Parathyroid adenoma (tissue), 2 donors: Measurements from ENCODE around the gene CD300E.

ENCODE experiments used
- H2AFZ ChIP-seq: fragments of 300-600 bp; sonication (generic); one replicate; pipeline ENCODE4 v1.7.0; 2017; ENCODE audit warnings: antibody characterized with exemption, mild to moderate bottlenecking
- H3K27ac ChIP-seq: fragments of 300-600 bp; sonication (generic); one replicate; pipeline ENCODE4 v1.7.0; 2017
- H3K27me3 ChIP-seq: fragments of 300-600 bp; sonication (generic); one replicate; pipeline ENCODE4 v1.7.0; 2017; ENCODE audit warnings: low read length; ENCODE audit not compliant: control insufficient read depth, insufficient read depth
- H3K36me3 ChIP-seq: fragments of 300-600 bp; sonication (generic); one replicate; pipeline ENCODE4 v1.7.0; 2017; ENCODE audit warnings: low read length; ENCODE audit not compliant: control insufficient read depth, insufficient read depth
- H3K4me1 ChIP-seq: fragments of 300-600 bp; sonication (generic); one replicate; pipeline ENCODE4 v1.7.0; 2017; ENCODE audit warnings: control low read depth
- H3K4me2 ChIP-seq: fragments of 300-600 bp; sonication (generic); one replicate; pipeline ENCODE4 v1.7.0; 2017; ENCODE audit warnings: low read length
- H3K4me3 ChIP-seq: fragments of 300-600 bp; sonication (generic); one replicate; pipeline ENCODE4 v1.7.0; 2017; ENCODE audit warnings: low read depth, low read length
- H3K79me2 ChIP-seq: fragments of 300-600 bp; sonication (generic); one replicate; pipeline ENCODE4 v1.7.0; 2017; ENCODE audit warnings: control low read depth
- H3K9ac ChIP-seq: fragments of 300-600 bp; sonication (generic); one replicate; pipeline ENCODE4 v1.7.0; 2017; ENCODE audit warnings: mild to moderate bottlenecking
- H3K9me3 ChIP-seq: fragments of 300-600 bp; sonication (generic); one replicate; pipeline ENCODE4 v1.7.0; 2017; ENCODE audit warnings: low read length; ENCODE audit not compliant: control insufficient read depth
- TF ChIP-seq, protein P1 (sequence below): fragments of 300-600 bp; sonication (generic); IDR thresholded peaks from one replicate; pipeline ENCODE4 v1.7.0; 2017; ENCODE audit warnings: antibody characterized with exemption, mild to moderate bottlenecking
- donor health status: primary hyperparathyroidism.

Gene CD300E

GRCh38 chr17:74573169-74573568, 50.4 kb downstream of the CD300E start:
- Histone ChIP-seq H3K4me1 (no peaks in the 10 kb centered on the region), H3K4me2 (no peak overlapping the region), H3K27ac (no peak overlapping the region), H3K27me3 (no peaks in the 10 kb centered on the region), H3K9ac (no peak overlapping the region), H3K79me2 (no peaks in the 10 kb centered on the region), H2AFZ (no peak overlapping the region), H3K9me3 (no peaks in the 10 kb centered on the region), H3K4me3 (no peak overlapping the region), H3K36me3 (no peaks in the 10 kb centered on the region)
- TF ChIP-seq, protein P1, sequence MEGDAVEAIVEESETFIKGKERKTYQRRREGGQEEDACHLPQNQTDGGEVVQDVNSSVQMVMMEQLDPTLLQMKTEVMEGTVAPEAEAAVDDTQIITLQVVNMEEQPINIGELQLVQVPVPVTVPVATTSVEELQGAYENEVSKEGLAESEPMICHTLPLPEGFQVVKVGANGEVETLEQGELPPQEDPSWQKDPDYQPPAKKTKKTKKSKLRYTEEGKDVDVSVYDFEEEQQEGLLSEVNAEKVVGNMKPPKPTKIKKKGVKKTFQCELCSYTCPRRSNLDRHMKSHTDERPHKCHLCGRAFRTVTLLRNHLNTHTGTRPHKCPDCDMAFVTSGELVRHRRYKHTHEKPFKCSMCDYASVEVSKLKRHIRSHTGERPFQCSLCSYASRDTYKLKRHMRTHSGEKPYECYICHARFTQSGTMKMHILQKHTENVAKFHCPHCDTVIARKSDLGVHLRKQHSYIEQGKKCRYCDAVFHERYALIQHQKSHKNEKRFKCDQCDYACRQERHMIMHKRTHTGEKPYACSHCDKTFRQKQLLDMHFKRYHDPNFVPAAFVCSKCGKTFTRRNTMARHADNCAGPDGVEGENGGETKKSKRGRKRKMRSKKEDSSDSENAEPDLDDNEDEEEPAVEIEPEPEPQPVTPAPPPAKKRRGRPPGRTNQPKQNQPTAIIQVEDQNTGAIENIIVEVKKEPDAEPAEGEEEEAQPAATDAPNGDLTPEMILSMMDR = no peak

- Histone ChIP-seq H3K36me3 (no peaks in the 10 kb centered on the region), H2AFZ (no peak overlapping the region), H3K4me1 (no peaks in the 10 kb centered on the region), H3K27me3 (no peaks in the 10 kb centered on the region), H3K9ac (no peak overlapping the region), H3K79me2 (no peaks in the 10 kb centered on the region), H3K4me3 (no peak overlapping the region), H3K9me3 (no peaks in the 10 kb centered on the region), H3K27ac (no peak overlapping the region), H3K4me2 (no peak overlapping the region)
- TF ChIP-seq, protein P1 = no peak
Observed at GRCh38 chr17:74571621-74572270, 51.8 kb downstream of the CD300E start.

DNA sequence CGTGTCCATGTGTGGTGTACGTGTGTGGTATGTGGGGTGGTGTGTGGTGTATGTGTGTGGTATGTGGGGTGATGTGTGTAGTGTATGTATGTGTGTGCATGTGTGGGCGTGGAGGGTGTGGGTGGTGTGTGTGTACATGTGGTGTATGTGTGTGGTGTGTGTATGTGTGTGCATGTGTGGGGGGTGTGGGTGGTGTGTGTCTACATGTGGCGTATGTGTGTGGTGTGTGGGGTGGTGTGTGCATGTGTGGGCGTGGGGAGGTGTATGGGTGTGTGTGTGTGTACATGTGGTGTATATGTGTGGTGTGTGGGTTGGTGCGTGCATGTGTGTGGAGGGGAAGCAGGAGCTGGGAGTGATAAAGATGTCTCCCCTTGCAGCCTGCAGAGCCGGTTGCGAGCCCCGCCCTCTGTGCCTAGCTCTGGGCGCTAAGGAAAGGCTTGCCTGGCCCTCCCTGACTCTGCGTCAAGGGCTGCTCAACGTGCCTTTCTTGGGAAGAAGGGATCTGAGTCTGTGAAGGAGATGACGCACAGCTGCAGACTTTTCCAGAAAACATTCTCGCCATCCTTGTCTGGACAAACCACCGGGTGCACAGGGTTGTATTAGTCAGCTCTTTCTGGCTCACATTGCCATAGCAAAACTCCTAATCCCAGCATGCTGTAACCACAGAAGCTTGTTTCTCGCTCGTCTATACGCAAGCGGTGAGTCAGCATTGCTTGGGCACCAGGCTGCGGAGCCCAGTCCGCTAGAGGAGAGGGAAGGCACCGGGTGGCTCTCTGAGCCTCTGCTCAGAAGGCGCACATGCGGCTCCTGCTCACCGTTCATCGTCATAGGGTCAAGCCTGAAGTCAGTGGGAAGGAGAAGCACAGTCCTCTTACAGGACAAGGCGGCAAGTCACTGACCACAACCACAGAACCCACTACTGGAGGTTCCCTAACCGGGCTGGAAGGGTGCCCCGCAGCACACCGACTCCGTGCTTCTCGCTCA, 54.2 kb downstream of the CD300E start:
- Histone ChIP-seq H3K9ac (no peak overlapping the region), H3K27ac (no peak overlapping the region), H3K79me2 (no peaks in the 10 kb centered on the region), H2AFZ (no peak overlapping the region), H3K9me3 (no peaks in the 10 kb centered on the region), H3K36me3 (no peaks in the 10 kb centered on the region), H3K27me3 (no peaks in the 10 kb centered on the region), H3K4me1 (no peaks in the 10 kb centered on the region), H3K4me3 (no peak overlapping the region), H3K4me2 (no peak overlapping the region)
- TF ChIP-seq, protein P1 = no peak

DNA sequence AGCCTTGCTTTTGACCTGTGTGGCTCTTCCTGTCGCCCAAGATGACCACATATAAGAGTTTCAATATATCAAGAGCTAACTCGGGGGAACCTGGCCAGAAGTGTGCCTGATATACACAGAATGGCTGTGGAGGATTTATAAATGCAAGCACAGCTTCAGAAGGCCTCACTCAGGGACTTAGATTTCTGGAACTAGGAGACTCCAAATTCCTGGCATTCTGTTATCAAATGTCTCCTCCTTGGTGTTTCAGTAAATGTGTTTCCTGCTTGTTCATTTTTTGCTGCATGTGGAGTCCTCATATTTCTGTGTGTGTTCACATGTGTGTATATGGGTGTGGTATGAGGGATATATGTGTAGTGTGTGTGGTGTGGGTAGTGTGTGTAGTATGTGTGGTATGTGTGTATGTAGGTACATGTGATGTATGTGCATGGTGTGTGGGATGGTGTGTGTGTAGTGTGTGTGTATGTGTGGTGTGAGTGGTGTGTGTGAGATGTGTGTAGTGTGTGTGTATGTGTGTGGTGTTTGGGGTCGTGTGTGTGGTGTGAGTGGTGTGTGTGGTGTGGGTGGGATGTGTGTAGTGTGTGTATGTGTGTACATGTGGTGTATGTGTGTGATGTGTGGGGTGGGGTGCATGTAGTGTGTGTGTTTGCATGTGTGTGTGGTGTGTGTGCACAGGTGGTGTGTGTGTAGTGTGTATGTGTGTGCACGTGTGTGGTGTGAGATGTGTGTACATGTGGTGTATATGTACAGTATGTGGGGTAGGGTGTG, 55.2 kb downstream of the CD300E start:
- Histone ChIP-seq H3K27ac (no peak overlapping the region), H2AFZ (no peak overlapping the region), H3K4me1 (no peaks in the 10 kb centered on the region), H3K4me3 (no peak overlapping the region), H3K4me2 (no peak overlapping the region), H3K9me3 (no peaks in the 10 kb centered on the region), H3K27me3 (no peaks in the 10 kb centered on the region), H3K79me2 (no peaks in the 10 kb centered on the region), H3K36me3 (no peaks in the 10 kb centered on the region), H3K9ac (no peak overlapping the region)
- TF ChIP-seq, protein P1 = no peak
